ENCODE measurements around the gene RPP30.
"Not testable (repeated sequence)": the region's sequence is repeated elsewhere in the genome, so short reads cannot be mapped to it uniquely, and the experiment has no call there.

RPP30 gene

DNA sequence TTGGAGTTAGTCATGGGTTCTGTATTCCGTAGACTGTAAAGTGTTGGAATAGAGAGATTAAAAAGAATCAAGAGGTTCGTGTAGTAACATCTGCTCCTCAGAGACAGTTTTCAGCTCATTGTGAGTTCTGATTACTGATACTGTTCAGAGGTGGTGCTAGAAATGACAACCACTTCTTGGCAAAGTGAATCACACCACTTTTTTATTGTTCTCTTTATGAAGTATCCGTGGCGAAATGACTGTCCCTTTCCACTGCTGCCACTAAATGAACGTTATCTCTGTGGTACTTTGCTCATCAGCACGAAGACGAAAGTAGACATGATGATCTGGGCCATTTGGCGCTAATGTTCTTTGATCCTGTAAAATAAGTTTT lies 860 bp downstream of the RPP30 start:
- no peak for DNase-seq (ENCODE audit: low read depth)

DNA sequence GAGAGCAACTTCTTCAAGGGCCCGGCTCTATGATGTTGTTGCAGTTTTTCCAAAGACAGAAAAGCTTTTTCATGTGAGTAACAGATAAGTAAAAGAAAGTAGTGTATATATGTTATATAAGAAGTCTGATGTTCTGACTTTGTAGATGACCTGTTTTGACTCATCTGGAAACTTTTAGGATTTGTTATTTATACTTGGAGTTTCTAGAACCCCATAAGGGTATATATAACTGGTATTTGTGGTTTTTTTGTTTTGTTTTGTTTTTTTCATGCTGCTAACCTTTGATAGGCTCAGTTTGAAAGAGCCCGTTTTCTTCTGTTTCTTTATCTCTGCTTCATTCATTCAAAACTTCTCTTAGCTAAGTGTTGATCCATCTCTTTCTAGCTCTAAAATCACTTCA lies 7.3 kb downstream of the RPP30 start:
- no peak for DNase-seq (ENCODE audit: low read depth)

DNA sequence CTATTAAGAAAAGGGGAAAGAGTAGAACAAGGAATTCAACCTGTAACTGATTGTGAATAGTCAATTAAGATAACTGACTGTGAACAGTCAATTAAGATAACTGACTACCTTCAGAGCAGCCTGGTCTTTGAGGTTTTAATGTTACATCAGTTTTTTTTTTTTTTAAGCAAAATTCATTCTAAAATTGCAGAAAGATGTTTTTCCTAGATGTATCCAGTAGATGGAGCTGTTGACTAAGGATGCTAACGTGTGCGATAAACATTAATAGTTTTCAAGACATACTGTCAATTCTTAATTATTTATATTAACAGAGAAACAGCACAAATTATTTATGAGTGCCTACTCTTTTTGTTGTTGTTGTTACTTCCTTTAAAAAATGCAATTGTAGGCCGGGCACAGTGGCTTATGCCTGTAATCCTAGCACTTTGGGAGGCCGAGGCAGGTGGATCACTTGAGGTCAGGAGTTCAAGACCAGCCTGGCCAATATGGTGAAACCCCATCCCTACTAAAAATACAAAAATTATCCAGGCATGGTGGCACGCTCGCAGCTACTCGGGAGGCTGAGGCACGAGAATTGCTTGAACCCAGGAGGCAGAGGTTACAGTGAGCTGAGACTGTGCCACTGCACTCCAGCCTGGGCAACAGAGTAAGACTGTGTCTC lies 8.4 kb downstream of the RPP30 start:
- not testable (repeated sequence) for DNase-seq (ENCODE audit: low read depth)

DNA sequence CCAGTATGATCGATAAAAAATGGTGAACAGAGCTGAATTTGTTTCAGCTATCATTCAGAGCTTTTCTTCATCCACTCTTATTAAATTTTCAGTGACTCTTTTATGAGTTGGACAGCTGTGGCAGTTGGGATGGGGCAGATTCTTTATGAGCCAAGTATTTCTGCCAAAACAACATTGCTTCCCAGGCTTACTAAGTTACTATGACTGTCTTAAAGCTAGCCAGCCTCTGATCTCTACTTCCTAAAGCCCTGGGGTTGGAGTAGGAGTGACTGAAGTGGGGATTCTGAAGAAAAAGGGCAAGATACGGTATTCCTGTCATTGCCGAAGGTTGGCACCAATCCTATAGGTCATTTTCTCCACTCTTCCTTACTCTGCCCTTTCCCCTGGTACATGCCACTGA lies 12.7 kb downstream of the RPP30 start:
- DNase-seq (ENCODE audit: low read depth): no peak

DNA sequence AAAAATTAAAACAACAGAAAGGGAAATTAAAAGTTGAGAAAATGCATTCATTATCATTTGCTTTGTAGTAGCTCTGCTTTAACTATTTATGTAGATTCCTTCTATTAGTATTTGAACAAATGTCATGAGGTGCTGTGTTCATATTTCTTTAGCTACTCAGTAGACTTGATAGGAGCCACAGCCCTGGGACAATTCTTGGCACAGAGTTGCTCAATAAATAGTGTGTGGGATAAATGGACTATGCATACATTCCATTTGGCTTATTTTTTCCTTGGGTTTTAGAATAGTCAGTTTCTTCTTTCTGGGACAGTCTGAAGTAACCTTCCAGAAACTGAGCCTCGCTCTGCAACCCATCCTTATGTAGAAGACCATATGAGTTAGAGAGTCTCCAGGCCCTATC lies 13.4 kb downstream of the RPP30 start:
- DNase-seq (ENCODE audit: low read depth): no peak

DNA sequence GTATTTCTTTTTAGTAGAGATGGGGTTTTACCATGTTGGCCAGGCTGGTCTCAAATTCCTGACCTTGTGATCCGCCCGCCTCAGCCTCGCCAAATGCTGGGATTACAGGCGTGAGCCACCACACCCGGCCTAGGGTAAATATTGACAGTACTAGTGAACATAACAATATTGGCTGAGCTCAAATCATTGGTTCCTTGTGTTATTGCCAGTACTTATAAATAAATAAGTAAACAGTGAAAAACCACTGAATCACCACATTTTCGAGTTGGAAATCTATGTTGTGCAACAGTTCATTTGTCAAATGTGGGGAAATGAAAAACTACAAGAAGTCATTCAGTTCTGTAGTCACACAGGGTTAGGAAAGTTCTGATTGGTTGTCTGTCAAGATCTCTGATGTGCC lies 15.8 kb downstream of the RPP30 start:
- no peak for DNase-seq (ENCODE audit: low read depth)

DNA sequence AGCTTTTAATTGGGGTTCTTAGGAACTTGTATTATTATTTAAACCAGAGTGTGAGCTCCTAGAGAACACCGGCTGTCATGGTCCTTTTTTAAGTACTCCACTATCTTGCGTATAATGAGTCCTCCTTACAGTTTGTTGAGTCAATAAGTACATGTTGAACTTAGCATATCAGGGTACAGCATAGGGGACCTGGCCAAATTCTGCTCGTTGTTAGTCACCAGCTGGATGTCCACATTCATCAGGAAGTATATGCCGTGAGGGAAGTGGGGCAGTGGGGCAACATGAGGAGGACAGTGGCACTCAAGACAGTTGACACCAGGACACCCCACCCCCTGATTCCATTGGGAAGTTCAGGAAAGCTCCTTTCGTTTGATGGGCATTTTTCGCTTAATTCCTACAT lies 16.6 kb downstream of the RPP30 start:
- no peak for DNase-seq (ENCODE audit: low read depth)

DNA sequence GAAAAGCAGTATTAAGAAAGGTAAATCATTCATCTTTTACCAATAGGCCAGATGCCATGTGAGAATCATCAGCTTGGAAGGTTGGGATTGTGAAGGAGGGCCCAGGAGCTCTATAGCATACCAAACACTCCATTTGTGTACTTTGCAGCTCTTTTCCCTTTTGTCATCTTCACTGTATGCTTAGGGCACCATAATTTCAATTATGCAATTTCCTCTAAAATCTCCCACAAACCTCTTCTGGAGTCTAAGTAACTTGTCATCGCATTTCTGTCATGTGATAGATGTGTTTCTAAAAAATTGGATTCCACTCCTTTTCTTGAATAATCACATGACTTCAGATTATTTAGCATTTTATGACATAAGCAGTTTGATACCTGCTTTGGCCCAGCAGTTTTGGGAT lies 17.9 kb downstream of the RPP30 start:
- DNase-seq (ENCODE audit: low read depth): no peak

DNA sequence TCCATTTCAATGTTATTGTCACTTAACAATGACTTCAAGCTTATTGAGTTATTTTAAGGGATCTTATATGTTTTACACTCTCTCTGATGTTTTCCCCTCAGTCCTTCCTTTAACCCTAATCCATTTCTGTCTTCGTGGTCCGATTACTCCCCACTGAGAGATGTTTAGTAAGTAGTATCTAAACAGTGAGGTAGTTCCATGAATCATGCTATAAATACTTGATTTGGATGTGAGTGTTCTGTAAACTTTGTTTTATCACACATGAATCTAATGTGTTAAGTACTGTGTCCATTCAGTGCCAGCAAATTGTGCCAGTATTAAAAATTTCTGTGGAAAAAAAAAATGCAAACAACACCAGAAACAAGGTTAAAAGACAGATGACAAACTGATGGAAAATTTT lies 18.6 kb downstream of the RPP30 start:
- no peak for DNase-seq (ENCODE audit: low read depth)

DNA sequence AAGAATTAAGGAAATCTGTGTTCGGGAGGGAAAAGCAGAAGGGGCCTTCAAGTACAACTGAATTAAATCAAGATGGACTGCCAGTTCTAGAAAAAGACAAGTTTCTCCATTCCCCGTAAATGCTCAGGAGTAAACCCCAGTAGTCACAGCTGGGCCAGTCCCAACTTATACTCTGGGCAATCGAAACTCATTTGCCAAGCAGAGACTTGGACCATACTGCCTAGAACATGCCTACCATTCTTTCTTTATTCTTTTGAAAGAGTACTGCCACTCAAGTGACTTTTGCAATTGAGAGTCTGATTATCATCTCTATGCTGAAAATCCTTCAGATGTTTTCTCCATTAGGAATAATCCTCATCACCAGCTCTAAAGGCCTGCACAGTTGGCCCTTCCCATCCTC lies 21.4 kb downstream of the RPP30 start:
- DNase-seq (ENCODE audit: low read depth): no peak

DNA sequence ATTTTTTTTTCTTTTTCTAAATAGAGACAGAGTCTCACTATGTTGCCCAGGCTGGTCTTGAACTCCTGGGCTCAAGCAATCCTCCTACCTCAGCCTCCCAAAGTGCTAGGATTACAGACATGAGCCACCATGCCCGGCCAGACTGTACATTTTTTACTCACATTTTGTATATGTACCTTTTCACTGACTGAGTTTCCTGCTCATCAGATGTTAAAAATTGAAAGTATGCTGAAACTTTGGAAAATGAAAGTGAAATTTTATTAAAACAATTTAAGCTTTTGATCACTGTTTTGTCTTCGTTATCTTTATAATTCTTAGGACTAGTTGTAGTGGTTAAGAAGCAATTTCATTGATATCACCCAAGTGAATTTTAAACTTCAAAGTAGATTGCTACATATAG lies 25.1 kb downstream of the RPP30 start:
- DNase-seq (ENCODE audit: low read depth): not testable (repeated sequence)

DNA sequence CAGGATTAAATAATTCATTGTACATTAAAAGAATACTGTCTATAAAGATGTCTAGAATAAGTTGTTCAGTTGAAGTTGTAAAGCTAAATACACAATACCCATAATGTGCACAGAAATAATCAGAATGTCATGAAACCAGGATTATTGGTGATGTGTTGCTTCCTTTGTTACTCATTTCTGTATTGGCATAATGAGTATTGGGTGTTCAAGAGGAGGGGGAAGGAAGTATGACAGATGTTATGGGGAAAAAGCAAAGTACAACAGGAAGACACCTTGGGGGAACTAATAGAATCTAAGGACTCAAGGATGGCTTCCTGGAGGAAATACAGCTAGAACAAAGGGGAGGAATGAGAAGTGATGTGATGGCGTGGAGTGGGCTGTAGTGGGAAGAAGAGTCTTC lies 34.2 kb downstream of the RPP30 start:
- DNase-seq (ENCODE audit: low read depth): no peak

DNA sequence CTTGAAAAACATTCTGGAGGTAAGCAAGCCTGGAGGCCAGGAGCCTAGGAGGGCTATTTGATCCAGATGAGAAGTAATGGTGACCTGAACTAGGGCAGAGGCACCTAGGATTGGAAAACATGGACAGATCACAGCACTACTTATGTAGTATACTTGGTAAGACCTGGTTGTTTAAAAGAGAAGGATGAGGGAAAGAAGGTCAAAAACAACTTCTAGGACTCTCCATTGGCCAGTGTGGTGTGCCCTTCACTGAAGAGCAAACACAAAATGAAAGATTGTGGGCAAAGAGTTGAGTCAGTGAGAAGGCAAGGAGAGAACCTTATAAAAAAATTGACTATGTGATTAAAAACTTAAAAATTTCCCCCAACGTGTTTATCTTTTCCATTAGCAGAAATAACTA lies 34.8 kb downstream of the RPP30 start:
- no peak for DNase-seq (ENCODE audit: low read depth)

DNA sequence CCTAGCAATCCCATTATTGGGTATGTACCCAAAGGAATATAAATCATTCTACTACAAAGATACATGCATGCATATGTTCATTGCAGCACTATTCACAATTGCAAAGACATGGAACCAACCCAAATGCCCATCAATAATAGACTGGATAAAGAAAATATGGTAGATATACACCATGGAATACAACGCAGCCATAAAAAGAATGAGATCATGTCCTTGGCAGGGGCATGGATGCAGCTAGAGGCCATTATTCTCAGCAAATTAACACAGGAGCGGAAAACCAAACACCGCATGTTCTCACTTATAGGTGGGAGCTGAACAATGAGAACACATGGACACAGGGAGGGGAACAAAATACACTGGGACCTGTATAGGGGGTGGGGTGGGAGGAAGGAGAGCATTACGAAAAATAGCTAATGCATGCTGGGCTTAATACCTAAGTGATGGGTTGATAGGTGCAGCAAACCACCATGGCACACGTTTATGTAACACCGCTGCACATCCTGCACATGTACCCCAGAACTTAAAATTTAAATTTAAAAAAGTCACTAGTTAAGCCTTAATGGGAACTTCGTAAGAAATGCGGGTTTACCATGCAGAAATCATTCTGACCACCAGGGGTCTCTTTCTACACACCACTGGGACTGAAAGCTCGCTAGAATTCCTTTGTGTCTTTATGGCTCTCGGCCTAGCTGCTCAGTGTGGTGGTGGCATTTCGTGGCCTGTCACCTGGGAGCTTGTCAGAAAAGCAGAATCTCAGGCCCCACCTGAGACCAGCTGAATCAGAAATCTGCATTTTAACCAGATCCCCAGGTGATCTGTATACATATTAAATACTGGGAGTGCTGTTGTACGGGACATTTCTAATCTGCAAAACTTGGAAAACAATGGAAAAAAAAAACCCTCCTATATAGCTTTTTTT lies 39.6 kb downstream of the RPP30 start:
- DNase-seq (ENCODE audit: low read depth): peak; percentile 32

DNA sequence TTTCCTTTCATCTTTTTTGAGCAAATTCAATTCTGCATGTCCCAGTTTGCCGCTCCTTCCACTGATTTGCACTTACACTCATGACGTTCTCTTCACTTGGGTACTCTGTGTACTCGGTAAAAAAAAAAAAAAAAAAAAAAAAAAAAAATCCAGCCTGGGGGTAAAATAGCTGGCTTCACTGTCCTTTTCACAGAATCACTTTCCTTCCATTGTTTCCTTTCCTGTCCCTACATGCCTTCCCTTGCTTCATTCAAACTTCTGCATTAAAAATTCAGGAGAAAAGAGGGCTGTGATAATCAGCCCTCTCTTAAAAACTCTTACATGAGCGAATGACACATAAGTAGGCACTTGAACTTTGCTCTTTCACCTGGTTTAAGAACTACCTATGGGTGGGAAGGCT lies 40.4 kb downstream of the RPP30 start:
- no peak for DNase-seq (ENCODE audit: low read depth)

DNA sequence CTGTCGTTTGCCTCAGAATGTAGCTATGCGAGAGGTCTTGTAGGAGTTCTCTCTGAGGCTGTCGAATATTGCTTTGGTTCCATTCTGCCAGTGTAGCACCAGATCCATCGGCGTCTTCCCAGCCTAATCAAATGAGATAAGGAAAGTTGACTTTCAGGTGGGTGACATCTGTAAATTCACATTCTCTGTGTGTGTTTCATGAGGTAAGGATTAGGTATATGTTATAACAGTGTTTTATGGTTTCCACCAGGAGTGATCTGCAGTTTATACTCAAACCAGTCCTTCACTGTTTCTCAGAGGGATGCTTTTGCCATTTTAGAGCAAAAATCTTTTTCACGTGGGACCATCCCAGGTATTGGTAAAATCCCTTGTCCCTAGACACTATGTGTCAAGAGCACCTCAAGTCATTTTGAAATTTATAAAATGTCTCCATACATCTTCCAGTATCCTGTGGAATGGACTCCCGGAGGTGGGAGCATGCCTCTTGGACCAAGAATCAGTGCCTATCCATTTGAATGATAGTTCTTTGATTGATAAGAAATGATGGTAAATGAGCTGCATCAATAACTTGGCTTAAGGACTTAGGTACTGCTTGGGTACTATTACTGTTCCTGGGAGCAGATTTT lies 41.2 kb downstream of the RPP30 start:
- no peak for DNase-seq (ENCODE audit: low read depth)

DNA sequence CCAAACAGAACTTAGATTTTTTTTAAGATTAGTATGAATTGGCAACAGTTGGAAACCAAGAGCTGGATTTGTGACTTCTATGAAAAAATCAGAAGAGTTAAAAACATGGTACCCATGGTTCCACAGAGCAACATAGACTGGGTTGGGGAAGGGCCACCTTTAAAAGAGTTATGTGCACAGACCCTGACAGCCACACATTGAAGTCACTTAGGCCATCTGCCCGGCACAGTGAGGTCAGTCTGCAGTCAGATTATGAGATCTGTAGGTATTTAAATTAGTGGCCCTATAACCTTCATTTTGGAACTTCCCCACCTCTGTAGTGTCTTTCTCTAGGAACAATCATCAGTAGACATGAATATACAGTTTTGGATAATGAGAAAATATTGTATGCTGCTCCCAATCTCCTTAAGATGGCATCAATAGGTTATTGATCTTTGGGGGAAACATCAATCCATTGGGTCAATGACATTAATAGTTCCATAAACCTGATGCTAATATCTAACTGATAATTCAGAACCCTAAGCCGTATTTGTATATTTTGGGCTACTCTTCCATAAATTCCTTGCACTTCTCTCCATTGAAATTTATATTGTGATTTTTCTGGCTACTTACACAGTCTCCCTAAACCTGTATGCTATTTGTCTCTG lies 42.1 kb downstream of the RPP30 start:
- DNase-seq (ENCODE audit: low read depth): no peak

DNA sequence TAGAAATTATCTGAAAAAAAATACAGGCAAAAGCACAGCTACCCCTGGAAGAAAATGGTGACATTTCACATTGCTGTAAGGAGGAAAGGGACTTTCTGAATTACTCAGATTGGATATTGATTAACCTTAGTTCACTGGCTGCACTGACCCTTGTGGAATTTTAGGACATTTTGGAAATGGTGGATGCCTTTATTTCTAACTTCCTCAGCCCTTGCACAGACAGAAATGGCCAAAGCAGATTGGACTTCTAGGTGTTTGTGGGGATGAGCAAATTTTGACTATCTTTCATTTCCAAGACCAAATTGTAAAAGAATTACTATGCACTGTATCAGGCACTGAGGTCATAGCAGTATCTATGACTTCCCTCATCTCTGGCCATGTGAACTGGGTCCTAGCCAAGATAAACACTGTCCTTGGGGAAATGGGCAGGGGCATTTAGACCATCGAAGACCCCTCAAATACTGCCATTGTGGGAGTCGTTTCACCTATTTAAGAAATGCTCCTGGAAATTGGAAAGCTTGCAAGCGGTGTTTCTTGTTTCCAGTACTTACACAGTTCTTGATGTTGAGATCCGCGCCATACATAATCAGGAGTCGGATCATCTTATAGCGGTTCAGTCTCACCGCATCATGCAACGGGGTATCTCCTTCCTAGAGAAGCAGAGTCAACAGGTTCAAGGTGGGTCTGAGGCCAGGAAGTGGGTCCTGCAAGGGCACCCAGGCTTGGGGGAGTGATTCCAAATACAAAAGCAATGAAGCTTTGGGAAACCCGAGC lies 43.4 kb downstream of the RPP30 start:
- no peak for DNase-seq (ENCODE audit: low read depth)

DNA sequence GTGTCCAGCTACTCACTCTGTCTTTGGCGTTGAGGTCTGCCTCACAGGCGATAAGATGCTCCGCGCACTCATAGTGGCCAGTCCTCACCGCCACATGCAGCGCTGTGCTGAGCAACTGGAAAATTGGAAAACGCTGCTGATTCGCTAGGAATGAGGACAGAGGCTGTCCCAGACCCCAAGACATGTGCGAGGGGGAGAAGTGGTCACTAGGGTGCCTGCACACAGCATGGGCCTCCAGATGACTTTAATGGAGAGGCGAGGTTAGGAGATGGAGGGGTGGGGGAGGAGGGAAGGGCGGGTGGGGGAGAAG lies 43.9 kb downstream of the RPP30 start:
- DNase-seq (ENCODE audit: low read depth): no peak

DNA sequence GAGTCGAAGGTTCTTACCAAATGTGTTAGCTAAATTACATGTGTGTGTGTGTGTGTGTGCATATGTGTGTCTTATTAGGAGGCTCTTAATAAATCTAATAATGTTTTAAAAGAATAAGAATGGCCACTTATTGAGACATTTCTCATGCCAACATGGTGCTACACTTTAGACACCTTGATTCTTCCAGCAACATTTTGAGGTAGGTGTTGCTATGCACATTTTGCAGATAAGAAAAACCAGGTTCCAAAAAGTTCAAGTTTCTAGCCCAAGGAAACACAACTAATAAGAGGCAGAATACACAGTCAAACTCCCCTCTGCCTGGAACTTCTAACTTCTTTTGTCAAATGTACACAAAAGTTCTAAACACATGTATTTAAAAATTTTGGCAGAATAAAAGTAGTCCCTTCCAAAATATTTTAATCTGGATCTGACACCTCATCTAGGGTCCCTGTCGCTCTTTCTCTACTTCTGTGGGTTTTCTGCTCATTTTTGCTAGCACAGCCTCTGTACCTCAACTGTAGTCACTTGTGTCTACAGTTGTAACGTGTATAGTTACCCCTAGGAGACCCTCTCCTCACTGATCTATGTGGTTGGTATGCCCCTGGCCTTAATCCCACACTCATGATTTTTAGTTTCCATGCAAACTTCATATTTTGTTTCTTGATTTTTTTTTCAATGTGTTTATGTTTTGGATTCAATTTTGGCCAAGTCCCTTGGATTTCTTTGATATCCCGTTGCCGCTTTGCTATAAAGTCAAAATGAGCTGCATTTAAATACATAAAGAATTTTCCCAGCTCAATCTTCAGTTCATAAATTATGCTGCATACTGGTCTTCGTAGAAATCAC lies 44.8 kb downstream of the RPP30 start:
- DNase-seq (ENCODE audit: low read depth): no peak

Measured in CMK (cell line).